HepG2 (cell line): Measurements from ENCODE around the gene NFE2L2. TPM values are rescaled to one million over a fixed set of nuclear protein-coding genes. Genes with fewer than 3 reads are reported as not detected.

Source experiments
- ARID4A ChIP-seq: sonication (generic); formaldehyde crosslinking; IDR thresholded peaks from 2 replicates; pipeline ENCODE4 v1.5.0; 2020; ENCODE audit warnings: mild to moderate bottlenecking, missing genetic modification reagents, borderline replicate concordance
- ATF1 ChIP-seq: IDR thresholded peaks from 2 replicates; pipeline ENCODE4 v1.6.1; 2016; ENCODE audit warnings: mild to moderate bottlenecking, control low read depth
- BCLAF1 ChIP-seq: fragments of 450-650 bp; IDR thresholded peaks from 2 replicates; pipeline ENCODE4 v1.6.1; 2017; ENCODE audit warnings: mild to moderate bottlenecking
- FOXO1 ChIP-seq: sonication (generic); formaldehyde crosslinking; IDR thresholded peaks from 2 replicates; pipeline ENCODE4 v1.4.0; 2020; ENCODE audit warnings: missing genetic modification reagents
- GABPA ChIP-seq, 2 experiments: IDR thresholded peaks; 2 replicates each; pipeline ENCODE4 v1.6.1; 2011 to 2016; ENCODE audit warnings: low read depth in 2 of 2, low read length in 1 of 2, missing biosample characterization in 1 of 2, missing genetic modification characterization in 1 of 2
- HDAC2 ChIP-seq: sonication (generic); formaldehyde crosslinking; IDR thresholded peaks from 2 replicates; pipeline ENCODE4 v1.4.0; 2020; ENCODE audit warnings: missing genetic modification reagents
- ISL2 ChIP-seq: sonication (generic); formaldehyde crosslinking; IDR thresholded peaks from 2 replicates; pipeline ENCODE4 v1.5.0; 2020; ENCODE audit warnings: missing genetic modification reagents
- KMT2A ChIP-seq: sonication (generic); formaldehyde crosslinking; IDR thresholded peaks from 2 replicates; pipeline ENCODE4 v1.4.0; 2020; ENCODE audit warnings: missing genetic modification reagents
- MTA1 ChIP-seq: sonication (generic); formaldehyde crosslinking; IDR thresholded peaks from 2 replicates; pipeline ENCODE4 v1.4.0; 2020; ENCODE audit warnings: missing genetic modification reagents, mild to moderate bottlenecking, borderline replicate concordance
- PHF21A ChIP-seq: sonication (generic); formaldehyde crosslinking; IDR thresholded peaks from 2 replicates; pipeline ENCODE4 v1.5.0; 2020; ENCODE audit warnings: mild to moderate bottlenecking, missing genetic modification reagents
- SNAI1 ChIP-seq: sonication (generic); formaldehyde crosslinking; IDR thresholded peaks from 2 replicates; pipeline ENCODE4 v1.5.0; 2020; ENCODE audit warnings: mild to moderate bottlenecking, missing genetic modification reagents, borderline replicate concordance
- TBP ChIP-seq: sonication (generic); formaldehyde crosslinking; IDR thresholded peaks from 2 replicates; pipeline ENCODE4 v1.5.0; 2020; ENCODE audit warnings: missing genetic modification reagents
- ZBTB20 ChIP-seq: sonication (generic); formaldehyde crosslinking; IDR thresholded peaks from 2 replicates; pipeline ENCODE4 v1.8.1; 2023; ENCODE audit warnings: missing genetic modification reagents, low read depth, mild to moderate bottlenecking, borderline replicate concordance
- ZBTB25 ChIP-seq: IDR thresholded peaks from 2 replicates; pipeline ENCODE4 v1.6.1; 2018; ENCODE audit warnings: missing genetic modification reagents
- ZMYM2 ChIP-seq: sonication (generic); formaldehyde crosslinking; IDR thresholded peaks from 2 replicates; pipeline ENCODE4 v1.8.0; 2022; ENCODE audit warnings: mild to moderate bottlenecking, missing genetic modification reagents
- ZNF260 ChIP-seq: sonication (generic); formaldehyde crosslinking; IDR thresholded peaks from 2 replicates; pipeline ENCODE4 v1.4.0; 2020; ENCODE audit warnings: missing genetic modification reagents, low read depth, mild to moderate bottlenecking, borderline replicate concordance
- ZNF296 ChIP-seq: sonication (generic); formaldehyde crosslinking; conservative IDR thresholded peaks from 2 replicates; pipeline ENCODE4 v1.5.0; 2020; ENCODE audit warnings: mild to moderate bottlenecking, missing genetic modification reagents
- ZNF343 ChIP-seq: sonication (generic); formaldehyde crosslinking; IDR thresholded peaks from 2 replicates; pipeline ENCODE4 v1.4.0; 2020; ENCODE audit warnings: mild to moderate bottlenecking, missing genetic modification reagents
- ZNF552 ChIP-seq: sonication (generic); formaldehyde crosslinking; IDR thresholded peaks from 2 replicates; pipeline ENCODE4 v1.9.0; 2022; ENCODE audit warnings: missing genetic modification reagents, mild to moderate bottlenecking, borderline replicate concordance
- ZNF567 ChIP-seq: sonication (generic); formaldehyde crosslinking; IDR thresholded peaks from 2 replicates; pipeline ENCODE4 v1.8.1; 2023; ENCODE audit warnings: mild to moderate bottlenecking, missing genetic modification reagents, borderline replicate concordance
- ZNF619 ChIP-seq: sonication (generic); formaldehyde crosslinking; IDR thresholded peaks from 2 replicates; pipeline ENCODE4 v1.4.0; 2020; ENCODE audit warnings: mild to moderate bottlenecking, missing genetic modification reagents
- ZNF772 ChIP-seq: sonication (generic); formaldehyde crosslinking; IDR thresholded peaks from 2 replicates; pipeline ENCODE4 v1.5.0; 2020; ENCODE audit warnings: mild to moderate bottlenecking, missing genetic modification reagents
- polyA plus RNA-seq, 8 experiments: library from polyadenylated mRNA; depleted of rRNA in 3 of 8; stranded (reverse) in 7 of 8; unstranded in 1 of 8; fragments of >200 nt; fragmentation: Illumina TruSeq in 4 of 8; extraction: Trizol in 4 of 8; gene quantifications; 2 replicates each; pipeline versions ENCODE4 v1.2.1 to v1.2.3, GENCODE V29; 2011 to 2016; ENCODE audit warnings: low read depth in 4 of 8, missing spikeins in 1 of 8, mixed read lengths in 1 of 8; ENCODE audit not compliant: insufficient read depth in 1 of 8
- total RNA-seq, 5 experiments: library from RNA; depleted of rRNA; stranded (reverse); fragments of >200 nt; fragmentation: Illumina TruSeq; extraction: Trizol; gene quantifications; 2 replicates each; pipeline ENCODE4 v1.2.3, GENCODE V29; 2016; ENCODE audit warnings: low read depth in 1 of 5

NFE2L2 gene
- total and polyA plus RNA-seq, 2 of the 13 experiments (the other 11 are each of a cell fraction or from before 2014, with no cell fraction given): 84.6 to 215 TPM

DNA sequence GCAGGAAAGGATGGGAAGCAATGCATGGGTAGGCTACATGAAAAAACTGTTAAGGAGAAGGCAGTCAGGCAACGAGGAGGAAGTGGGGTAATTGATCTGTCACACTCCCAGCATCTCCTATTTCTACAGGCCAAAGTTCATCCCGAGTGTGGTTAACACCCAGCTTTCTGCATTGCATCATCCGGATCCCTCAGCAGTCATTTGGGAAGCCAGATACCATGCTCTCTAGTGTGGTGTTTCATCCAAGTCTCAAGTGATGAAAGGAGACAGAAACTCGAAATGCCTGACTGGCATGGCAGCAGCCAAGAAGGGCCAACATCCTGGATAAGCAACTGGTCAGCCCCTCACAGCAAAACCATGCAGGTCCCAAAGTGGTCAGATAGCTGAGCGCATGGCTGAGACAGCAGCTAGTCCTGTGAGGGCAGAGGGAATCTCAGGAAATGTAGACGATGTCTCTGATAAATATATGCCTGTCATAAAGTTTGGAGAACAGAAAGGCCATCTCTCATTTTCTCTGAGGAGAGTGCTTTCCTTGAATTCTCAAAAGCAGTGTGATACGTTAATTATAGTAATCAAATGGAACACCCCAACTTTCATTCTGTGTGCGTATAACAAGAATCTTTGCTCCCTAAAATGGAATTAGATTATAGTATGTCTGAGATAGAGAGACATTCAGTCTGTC, 76.8 kb downstream of the NFE2L2 start (continued):
- TF ChIP-seq ARID4A (CRISPR knock-in tag) (peak; percentile 64; the same call in 1 of the 2 replicates), BCLAF1 (no peak), ZNF343 (0 out of 2 replicates have a peak, but pooled peaks have one; percentile 62), HDAC2 (CRISPR knock-in tag) (peak; percentile 97), ZNF552 (CRISPR knock-in tag) (0 out of 2 replicates have a peak, but pooled peaks have one; percentile 63), ZNF619 (CRISPR knock-in tag) (0 out of 2 replicates have a peak, but pooled peaks have one; percentile 54), TBP (CRISPR knock-in tag) (no peak), MTA1 (CRISPR knock-in tag) (peak; percentile 83), GABPA (IDR thresholded peaks at IDR 0.05; ENCODE audit: low read depth, low read length) (0 out of 2 replicates have a peak, but pooled peaks have one; percentile 18), GABPA (CRISPR knock-in tag; IDR thresholded peaks at IDR 0.05; ENCODE audit: low read depth) (peak; percentile 87), ZNF260 (CRISPR knock-in tag) (no peak), ZMYM2 (CRISPR knock-in tag) (0 out of 2 replicates have a peak, but pooled peaks have one; percentile 32), SNAI1 (CRISPR knock-in tag) (no peak), ZNF567 (CRISPR knock-in tag) (0 out of 2 replicates have a peak, but pooled peaks have one; percentile 67), ZNF772 (CRISPR knock-in tag) (peak; percentile 91; the same call in 1 of the 2 replicates), ZNF296 (no peak), KMT2A (CRISPR knock-in tag) (peak; percentile 77; the same call in 1 of the 2 replicates), ZBTB20 (CRISPR knock-in tag) (peak; percentile 93), ZBTB25 (CRISPR knock-in tag) (peak; percentile 92), FOXO1 (CRISPR knock-in tag) (peak; percentile 92), ATF1 (CRISPR knock-in tag) (peak; percentile 40; the same call in 1 of the 2 replicates), ISL2 (CRISPR knock-in tag) (peak; percentile 88), PHF21A (CRISPR knock-in tag) (peak; percentile 95)
